GM19023 (cell line): ENCODE data around the gene OBSL1.

ENCODE experiments used
- ATAC-seq: cut with Tn5 transposase; IDR thresholded peaks from one replicate; pipeline ENCODE4 v1.9.1; 2021; ENCODE audit warnings: mild to moderate bottlenecking, moderate library complexity; ENCODE audit not compliant: unreplicated experiment

The OBSL1 gene

GRCh38 chr2:219571311-219572236, at the start of gene OBSL1:
Gene OBSL1, minus strand, starts transcription at chr2:219571539. Its CDS starts 307 bp downstream, at chr2:219571232.
- ATAC-seq: no peak

GRCh38 chr2:219620546-219620945, 49.2 kb upstream of the OBSL1 start:
- ATAC-seq: no peak

- no peak for ATAC-seq
Observed at GRCh38 chr2:219619235-219619634, 47.9 kb upstream of the OBSL1 start.

GRCh38 chr2:219618733-219619122, 47.4 kb upstream of the OBSL1 start:
- ATAC-seq: no peak

- ATAC-seq: no peak
Observed at GRCh38 chr2:219616550-219616949, 45.2 kb upstream of the OBSL1 start.

- no peak for ATAC-seq
Observed at GRCh38 chr2:219615894-219616293, 44.6 kb upstream of the OBSL1 start.

GRCh38 chr2:219615036-219615435, 43.7 kb upstream of the OBSL1 start:
- no peak for ATAC-seq

GRCh38 chr2:219614076-219614860, 42.9 kb upstream of the OBSL1 start:
- no peak for ATAC-seq

GRCh38 chr2:219613461-219614070, 42.2 kb upstream of the OBSL1 start:
- no peak for ATAC-seq

GRCh38 chr2:219612577-219613286, 41.4 kb upstream of the OBSL1 start:
- no peak for ATAC-seq

- no peak for ATAC-seq
Observed at GRCh38 chr2:219611866-219612576, 40.7 kb upstream of the OBSL1 start.

GRCh38 chr2:219611306-219611705, 40.0 kb upstream of the OBSL1 start:
- no peak for ATAC-seq

- no peak for ATAC-seq
Observed at GRCh38 chr2:219609149-219609750, 37.9 kb upstream of the OBSL1 start.

GRCh38 chr2:219608399-219608964, 37.1 kb upstream of the OBSL1 start:
- no peak for ATAC-seq

GRCh38 chr2:219607931-219608330, 36.6 kb upstream of the OBSL1 start:
- ATAC-seq: no peak

- no peak for ATAC-seq
Observed at GRCh38 chr2:219605607-219605954, 34.2 kb upstream of the OBSL1 start.

GRCh38 chr2:219603771-219604170, 32.4 kb upstream of the OBSL1 start:
- ATAC-seq: no peak

GRCh38 chr2:219598308-219599078, 27.2 kb upstream of the OBSL1 start:
- no peak for ATAC-seq
